Measurements from ENCODE around the gene PTRH2.

PTRH2 gene

DNA sequence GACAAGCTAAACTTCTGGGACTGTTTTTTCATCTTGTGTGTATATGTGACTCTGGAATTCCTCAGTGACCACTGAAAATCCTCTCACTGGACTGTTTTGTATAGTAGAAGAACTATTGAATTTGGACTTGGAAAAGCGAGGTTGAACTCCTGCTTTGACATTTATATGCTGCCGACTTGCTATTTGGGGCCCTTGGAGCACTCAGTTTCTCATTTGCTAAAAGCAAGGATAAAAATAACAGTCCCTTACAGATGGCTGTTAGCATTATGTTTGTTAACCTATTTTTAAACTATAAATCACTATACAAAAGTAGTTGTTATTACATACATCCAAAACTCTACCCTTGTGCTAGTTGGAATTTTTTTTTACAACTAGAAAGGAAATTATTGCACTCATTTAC lies 9.2 kb upstream of the PTRH2 start:
- no peak for DNase-seq

DNA sequence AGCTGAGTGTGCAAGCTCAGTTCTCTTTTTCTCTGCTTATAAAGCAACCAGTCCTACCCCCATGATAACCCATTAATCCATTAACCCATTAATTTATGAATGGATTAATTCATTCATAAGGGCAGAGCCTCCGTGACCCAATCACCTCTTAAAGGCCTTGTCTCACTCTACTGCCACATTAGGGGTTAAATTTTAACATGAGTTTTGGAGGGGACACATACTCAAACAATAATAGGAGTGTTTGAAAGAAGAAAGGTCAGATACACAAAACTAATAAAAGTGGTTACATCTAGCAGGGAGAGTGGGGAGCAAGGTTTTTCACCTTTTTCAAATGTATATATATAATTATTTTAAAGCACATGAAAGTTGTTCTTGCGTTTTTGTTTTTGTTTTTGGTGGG lies 7.0 kb upstream of the PTRH2 start:
- no peak for DNase-seq

DNA sequence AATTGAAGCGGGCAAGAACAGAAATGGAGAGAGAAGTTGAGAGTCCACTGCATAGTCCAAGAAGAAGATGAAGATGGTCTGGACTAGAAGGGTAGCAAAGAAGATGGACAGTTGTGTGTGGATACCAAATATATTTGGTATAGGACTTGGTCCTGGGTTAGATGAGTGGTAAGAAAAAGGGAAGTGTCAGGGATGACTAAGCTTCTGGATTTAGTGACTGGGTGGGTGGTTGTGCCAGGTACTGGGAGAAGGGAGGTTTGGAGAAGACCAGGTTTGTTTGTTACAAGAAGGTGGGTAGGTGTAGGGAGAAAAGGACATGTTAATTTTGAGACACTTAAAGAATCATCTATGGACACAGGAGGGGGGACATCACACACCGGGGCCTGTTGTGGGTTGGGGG lies 5.6 kb upstream of the PTRH2 start:
- DNase-seq: no peak

DNA sequence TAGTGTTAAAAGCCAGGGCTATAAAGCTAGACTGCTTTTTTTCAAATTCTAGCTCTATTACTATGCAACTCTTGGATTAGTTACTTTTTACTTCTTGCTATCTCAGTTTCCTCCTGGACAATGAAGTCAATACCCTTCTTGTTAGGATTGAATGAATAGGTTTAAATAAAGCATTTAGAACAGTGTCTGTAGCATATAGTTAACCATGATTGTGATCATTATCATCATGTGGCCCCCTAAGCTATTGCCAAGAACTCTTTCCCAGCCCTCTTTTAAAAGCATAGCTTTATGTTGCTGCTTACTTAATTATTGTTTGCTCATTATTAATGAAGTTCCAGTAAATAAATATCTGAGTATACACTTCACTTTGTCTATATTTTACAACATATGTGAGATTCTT lies 4.7 kb upstream of the PTRH2 start:
- DNase-seq: no peak

DNA sequence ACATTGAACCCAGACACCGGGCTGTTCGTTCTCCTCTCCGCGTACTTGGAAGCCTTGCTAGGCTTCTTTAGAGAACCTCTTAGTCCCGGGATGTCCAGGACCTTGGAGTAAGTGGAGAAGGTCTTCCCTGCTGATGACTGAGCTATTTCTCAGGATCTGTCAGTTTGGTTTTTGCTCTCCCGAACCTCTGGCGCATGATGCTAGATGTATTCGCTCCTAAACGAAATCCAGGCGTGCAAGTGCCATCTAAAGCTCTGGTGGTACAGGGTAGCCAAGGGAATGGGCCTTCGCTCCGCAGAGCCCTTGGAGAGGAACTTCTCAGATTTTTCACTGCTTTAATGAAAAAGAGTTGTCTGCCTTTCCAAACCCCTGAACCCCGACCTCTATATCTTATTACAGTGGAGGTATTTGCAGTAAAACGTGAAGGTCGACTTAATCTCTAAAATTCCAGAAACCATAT lies 771 bp upstream of the PTRH2 start:
- DNase-seq: no peak

DNA sequence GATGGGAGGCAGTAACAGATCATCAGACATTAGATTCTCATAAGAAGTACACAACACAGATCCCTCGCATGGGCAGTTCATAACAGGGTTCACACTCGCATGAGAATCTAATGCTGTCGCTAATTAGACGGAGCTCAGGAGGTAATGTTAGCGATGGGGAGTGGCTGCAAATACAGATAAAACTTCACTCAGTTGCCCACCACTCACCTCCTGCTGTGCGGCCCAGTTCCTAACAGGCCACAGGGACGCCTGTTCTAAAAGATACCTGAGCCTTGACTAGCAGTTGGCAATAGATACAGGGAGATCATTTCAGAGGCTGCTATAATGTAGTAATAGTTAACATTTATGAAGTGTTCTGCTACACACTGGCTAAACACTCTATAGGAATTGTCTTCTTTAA lies 4.9 kb downstream of the PTRH2 start:
- DNase-seq: no peak

DNA sequence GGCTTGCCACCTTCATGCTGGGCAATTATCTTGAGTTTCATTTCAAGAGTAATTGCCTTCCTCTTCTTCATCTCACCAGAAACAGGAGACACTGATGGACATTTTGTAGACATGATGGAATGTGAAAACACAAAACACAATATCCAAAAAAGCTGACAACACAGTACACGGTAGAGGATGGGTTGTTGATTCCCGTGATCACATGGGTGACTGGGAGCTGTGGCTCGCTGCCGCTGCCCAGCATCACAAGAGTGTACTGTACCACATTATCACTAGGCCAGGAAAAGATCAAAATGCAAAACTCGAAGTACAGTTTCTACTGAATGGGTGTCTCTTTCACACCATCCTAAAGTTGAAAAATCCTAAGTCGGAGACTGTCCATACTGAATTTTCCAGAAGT lies 7.4 kb downstream of the PTRH2 start:
- DNase-seq: no peak

GRCh38 chr17:59699218-59699617 lies 8.0 kb downstream of the PTRH2 start:
- DNase-seq: no peak

DNA sequence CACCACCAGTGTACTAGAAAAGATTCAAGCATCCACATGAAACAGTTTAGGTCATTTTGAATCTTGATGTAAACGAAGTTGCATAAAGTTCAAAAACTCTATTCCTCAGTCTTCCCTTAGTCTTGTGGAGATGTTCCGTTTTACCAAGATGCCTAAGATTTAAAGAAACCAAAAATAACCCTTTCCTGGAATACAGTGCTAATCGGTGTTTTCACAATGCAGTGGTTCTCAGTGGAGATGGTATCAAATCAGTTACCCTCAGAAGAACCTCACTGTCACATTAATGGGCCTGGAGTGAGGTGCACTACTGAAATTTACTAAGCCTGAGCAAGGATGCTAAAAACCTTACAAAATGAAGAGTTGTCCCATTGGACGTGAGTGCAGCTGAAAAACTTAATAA lies 9.1 kb downstream of the PTRH2 start:
- no peak for DNase-seq

GRCh38 chr17:59696682-59697277 lies 10.4 kb downstream of the PTRH2 start:
- no peak for DNase-seq

- DNase-seq: no peak
Observed at GRCh38 chr17:59695945-59696681, 11.1 kb downstream of the PTRH2 start.

DNA sequence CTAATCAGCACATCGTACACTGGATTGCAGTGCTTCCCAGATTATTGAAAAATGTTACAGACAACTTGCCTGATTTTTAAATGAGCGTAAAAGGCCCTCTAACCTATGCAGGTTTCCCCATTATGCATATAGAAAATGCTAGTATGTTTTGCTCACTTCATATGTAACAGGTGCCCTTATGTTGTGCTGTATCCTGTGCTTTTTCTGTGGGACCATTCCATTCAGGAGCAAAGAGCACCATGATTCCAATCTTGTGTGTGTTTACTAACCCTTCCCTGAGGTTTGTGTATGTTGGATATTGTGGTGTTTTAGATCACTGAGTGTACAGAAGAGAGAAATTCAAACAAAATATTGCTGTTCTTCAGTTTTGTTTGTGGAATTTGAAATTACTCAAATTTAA lies 12.9 kb downstream of the PTRH2 start:
- no peak for DNase-seq

GRCh38 chr17:59693582-59693981 lies 13.6 kb downstream of the PTRH2 start:
- DNase-seq: no peak

DNA sequence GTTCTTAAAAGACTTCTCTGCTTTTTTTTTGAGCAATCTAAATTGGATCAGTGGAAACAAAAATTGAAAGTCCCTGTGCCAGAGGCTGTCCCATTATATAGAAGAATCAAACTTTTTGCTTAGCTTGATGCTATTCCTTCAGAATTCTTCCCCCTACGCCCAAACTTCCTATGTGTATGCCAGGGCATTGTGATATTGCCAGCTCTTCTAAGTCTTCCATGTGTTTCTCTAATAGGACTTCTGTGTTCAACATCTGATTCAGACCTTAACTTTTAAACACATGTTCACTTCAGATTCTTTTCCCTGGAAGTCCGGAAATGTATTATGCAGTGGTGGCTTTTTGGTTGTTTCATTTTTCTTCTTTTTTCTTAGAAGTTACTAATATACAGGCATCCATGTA lies 18.7 kb downstream of the PTRH2 start:
- no peak for DNase-seq

- DNase-seq: no peak
Observed at GRCh38 chr17:59688008-59688407, 19.2 kb downstream of the PTRH2 start.

GRCh38 chr17:59684967-59685366 lies 22.3 kb downstream of the PTRH2 start:
- DNase-seq: no peak

DNA sequence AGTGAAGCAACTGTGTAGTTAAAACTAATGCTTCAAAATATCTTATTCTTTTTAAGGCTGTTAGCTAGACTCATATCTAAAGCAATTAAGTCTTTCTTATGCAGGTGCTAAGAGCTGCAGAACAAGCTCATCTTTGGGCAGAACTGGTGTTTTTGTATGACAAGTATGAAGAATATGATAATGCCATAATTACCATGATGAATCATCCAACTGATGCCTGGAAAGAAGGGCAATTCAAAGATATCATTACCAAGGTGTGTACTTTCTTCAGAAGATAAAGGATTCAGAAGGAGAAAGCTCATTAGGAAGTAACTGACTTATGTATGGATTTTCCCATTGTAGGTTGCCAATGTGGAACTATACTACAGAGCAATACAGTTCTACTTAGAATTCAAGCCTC lies 23.9 kb downstream of the PTRH2 start:
- DNase-seq: no peak

GRCh38 chr17:59680314-59680713 lies 26.9 kb downstream of the PTRH2 start:
- no peak for DNase-seq

GRCh38 chr17:59678918-59679317 lies 28.3 kb downstream of the PTRH2 start:
- no peak for DNase-seq

DNA sequence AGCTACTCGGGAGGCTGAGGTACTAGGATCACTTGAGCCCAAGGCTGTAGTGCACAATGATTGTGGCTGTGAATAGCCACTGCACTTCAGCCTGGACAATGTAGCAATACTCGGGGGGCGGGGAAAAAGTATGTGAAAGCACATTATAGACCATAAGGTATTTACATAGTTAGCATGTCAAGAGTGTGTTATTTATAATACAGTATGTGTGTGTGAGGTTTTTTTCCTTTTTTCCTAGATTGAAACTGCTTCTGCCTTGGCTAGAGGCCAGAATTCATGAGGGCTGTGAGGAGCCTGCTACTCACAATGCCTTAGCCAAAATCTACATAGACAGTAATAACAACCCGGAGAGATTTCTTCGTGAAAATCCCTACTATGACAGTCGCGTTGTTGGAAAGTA lies 30.5 kb downstream of the PTRH2 start:
- DNase-seq: no peak

DNA sequence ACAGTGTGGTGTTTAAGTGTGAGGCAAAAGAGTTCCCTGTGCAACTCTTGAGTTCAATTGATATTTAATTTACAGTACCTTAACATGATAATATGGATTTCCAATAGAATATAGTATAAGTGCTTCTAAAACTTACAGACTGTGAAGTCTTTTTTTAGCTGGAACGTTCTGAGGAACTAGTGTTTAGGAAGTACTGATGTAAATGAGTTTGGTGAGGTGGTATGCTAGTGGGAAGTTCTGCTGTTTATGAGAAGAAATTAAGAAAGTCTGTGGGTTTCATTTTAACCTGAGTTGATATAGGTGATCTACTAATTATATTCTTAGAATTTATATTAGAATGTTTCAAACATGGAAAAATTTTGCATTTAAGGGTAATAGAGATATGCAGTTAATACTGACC lies 32.0 kb downstream of the PTRH2 start:
- no peak for DNase-seq

- DNase-seq: no peak
Observed at GRCh38 chr17:59671386-59671785, 35.8 kb downstream of the PTRH2 start.

DNA sequence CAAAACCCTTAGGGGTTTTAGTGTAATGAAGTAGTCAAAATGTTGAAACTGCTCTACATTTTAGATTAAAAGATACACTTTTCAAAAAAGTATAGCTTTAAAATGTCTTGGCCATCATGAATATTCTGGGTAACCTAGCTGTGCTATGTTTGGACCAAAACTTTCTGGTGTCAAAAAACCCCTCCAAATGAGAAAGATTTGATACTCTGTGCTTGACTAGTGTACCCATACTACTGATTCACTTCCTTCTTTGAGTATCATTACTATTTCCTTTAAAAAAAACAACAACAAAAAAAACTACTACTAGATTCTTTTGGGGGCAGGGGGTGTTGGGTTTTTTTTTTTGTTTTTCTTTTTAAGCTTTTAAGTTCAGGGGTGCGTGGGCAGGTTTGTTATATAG lies 37.3 kb downstream of the PTRH2 start:
- no peak for DNase-seq

GRCh38 chr17:59669411-59669810 lies 37.8 kb downstream of the PTRH2 start:
- no peak for DNase-seq

GRCh38 chr17:59668816-59669215 lies 38.4 kb downstream of the PTRH2 start:
- DNase-seq: no peak

Data from activated CD8-positive, alpha-beta memory T cell treated with anti-CD3 and anti-CD28 coated beads, Interleukin-2, amount 50 U/mL, for 48 hours (primary cell).